Neural cell (in vitro differentiated cells): ENCODE measurements around the gene AMPH.
"Not testable (repeated sequence)": the region's sequence is repeated elsewhere in the genome, so short reads cannot be mapped to it uniquely, and the experiment has no call there.

ENCODE experiments used
- EP300 ChIP-seq: fragments of 450-650 bp; conservative IDR thresholded peaks from 2 replicates; pipeline ENCODE4 v1.6.1; 2014; ENCODE audit warnings: antibody characterized with exemption, mild to moderate bottlenecking, moderate library complexity; ENCODE audit not compliant: poor library complexity, severe bottlenecking
- EZH2 ChIP-seq: fragments of 200-600, 300-800 bp; shearing (Covaris generic), sonication (generic); IDR thresholded peaks from 2 replicates; pipeline ENCODE4 v1.6.1; 2014; ENCODE audit warnings: antibody characterized with exemption, low read length, borderline replicate concordance, mild to moderate bottlenecking; ENCODE audit not compliant: insufficient read depth, poor library complexity, severe bottlenecking
- POLR2AphosphoS5 ChIP-seq: IDR thresholded peaks from 2 replicates; pipeline ENCODE4 v1.6.1; 2012
- RAD21 ChIP-seq: fragments of 450-650 bp; conservative IDR thresholded peaks from 2 replicates; pipeline ENCODE4 v1.6.1; 2014; ENCODE audit warnings: antibody characterized with exemption, mild to moderate bottlenecking, moderate library complexity
- SMC3 ChIP-seq: fragments of 450-650 bp; conservative IDR thresholded peaks from 2 replicates; pipeline ENCODE4 v1.6.1; 2014; ENCODE audit warnings: antibody characterized with exemption, mild to moderate bottlenecking, moderate library complexity; ENCODE audit not compliant: poor library complexity
- TAF1 ChIP-seq: IDR thresholded peaks from 2 replicates; pipeline ENCODE4 v1.6.1; 2012; ENCODE audit warnings: low read depth
- TF ChIP-seq, protein P1 (sequence below): fragments of 450-650 bp; IDR thresholded peaks from 2 replicates; pipeline ENCODE4 v1.5.1; 2014; ENCODE audit warnings: antibody characterized with exemption, mild to moderate bottlenecking, moderate library complexity; ENCODE audit not compliant: poor library complexity, severe bottlenecking
- TF ChIP-seq, protein P2 (sequence below): IDR thresholded peaks from 2 replicates; pipeline ENCODE4 v1.6.1; 2012; ENCODE audit warnings: borderline replicate concordance

DNA sequence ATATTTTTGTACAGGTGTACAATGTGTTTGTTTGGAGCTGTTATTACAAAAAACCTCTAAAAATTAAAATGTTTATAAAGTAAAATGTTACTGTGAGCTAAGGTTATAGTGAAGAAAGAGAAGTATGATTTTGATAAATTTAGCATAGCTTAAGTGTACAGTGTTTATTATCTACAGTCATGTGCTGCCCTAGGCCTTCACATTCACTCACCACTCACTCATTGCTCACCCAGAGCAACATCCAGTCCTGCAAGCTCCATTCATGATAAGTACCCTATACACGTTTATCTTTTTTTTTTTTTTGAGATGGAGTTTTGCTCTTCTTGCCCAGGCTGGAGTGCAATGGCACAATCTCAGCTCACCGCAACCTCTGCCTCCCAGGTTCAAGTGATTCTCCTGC, 59.6 kb downstream of the AMPH start:
- TF ChIP-seq, protein P1, sequence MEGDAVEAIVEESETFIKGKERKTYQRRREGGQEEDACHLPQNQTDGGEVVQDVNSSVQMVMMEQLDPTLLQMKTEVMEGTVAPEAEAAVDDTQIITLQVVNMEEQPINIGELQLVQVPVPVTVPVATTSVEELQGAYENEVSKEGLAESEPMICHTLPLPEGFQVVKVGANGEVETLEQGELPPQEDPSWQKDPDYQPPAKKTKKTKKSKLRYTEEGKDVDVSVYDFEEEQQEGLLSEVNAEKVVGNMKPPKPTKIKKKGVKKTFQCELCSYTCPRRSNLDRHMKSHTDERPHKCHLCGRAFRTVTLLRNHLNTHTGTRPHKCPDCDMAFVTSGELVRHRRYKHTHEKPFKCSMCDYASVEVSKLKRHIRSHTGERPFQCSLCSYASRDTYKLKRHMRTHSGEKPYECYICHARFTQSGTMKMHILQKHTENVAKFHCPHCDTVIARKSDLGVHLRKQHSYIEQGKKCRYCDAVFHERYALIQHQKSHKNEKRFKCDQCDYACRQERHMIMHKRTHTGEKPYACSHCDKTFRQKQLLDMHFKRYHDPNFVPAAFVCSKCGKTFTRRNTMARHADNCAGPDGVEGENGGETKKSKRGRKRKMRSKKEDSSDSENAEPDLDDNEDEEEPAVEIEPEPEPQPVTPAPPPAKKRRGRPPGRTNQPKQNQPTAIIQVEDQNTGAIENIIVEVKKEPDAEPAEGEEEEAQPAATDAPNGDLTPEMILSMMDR: not testable (repeated sequence)
- TF ChIP-seq TAF1, POLR2AphosphoS5, RAD21, EP300, EZH2, SMC3: not testable (repeated sequence)
- TF ChIP-seq, protein P2, sequence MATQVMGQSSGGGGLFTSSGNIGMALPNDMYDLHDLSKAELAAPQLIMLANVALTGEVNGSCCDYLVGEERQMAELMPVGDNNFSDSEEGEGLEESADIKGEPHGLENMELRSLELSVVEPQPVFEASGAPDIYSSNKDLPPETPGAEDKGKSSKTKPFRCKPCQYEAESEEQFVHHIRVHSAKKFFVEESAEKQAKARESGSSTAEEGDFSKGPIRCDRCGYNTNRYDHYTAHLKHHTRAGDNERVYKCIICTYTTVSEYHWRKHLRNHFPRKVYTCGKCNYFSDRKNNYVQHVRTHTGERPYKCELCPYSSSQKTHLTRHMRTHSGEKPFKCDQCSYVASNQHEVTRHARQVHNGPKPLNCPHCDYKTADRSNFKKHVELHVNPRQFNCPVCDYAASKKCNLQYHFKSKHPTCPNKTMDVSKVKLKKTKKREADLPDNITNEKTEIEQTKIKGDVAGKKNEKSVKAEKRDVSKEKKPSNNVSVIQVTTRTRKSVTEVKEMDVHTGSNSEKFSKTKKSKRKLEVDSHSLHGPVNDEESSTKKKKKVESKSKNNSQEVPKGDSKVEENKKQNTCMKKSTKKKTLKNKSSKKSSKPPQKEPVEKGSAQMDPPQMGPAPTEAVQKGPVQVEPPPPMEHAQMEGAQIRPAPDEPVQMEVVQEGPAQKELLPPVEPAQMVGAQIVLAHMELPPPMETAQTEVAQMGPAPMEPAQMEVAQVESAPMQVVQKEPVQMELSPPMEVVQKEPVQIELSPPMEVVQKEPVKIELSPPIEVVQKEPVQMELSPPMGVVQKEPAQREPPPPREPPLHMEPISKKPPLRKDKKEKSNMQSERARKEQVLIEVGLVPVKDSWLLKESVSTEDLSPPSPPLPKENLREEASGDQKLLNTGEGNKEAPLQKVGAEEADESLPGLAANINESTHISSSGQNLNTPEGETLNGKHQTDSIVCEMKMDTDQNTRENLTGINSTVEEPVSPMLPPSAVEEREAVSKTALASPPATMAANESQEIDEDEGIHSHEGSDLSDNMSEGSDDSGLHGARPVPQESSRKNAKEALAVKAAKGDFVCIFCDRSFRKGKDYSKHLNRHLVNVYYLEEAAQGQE: not testable (repeated sequence)
